Measurements from ENCODE around the gene MT1B.
"Not testable (repeated sequence)": the region's sequence is repeated elsewhere in the genome, so short reads cannot be mapped to it uniquely, and the experiment has no call there.

Gene MT1B

DNA sequence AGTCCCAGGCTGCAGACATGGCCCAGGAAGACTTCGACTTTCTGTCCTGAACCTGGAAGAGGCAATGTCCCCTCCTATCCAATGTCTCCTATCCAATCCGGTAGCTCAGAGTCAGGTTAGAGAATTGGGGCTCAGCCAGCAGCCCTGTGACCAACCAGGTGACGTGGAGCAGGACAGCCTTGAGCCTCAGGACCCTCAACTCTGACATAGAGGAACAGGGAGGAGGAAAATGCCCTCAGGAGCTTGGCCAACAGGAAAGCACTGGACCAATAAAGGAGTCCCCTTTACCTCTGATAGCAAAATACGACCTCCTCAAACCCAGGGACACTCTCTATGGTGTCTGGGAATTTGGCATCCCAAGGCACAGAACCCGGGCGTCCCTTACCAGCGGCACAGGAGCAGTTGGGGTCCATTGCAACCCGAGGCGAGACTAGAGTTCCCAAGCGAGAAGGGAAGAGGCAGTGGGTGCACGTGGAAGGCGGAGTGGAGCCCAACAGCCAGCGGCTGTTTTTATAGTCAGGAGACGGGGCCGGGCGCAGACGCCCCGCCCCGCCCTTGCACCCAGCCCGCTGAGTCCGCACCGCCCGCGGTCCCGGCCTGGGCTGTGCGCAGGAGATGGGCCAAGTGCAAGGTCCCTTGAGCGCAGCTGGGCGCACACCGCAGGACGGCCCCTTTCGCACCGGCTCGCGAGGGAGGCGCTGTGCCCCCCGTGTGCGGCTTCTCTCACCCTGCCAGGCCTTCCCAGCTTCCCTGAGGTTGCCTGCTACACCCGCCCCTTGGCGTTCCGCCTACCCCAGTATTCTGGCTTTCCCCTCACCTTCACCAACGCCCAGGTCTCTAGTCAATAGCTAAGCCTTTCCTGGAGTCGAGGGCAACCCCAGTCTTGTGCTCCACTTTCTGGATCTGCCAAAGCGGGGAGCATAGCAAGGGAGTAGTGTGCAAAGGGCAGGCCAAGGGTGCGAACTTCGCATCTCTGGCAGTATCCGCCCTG is 16.2 kb downstream of the MT1B start, which contains the start of gene MT1G:
MT1G (minus strand) TSS at position 485 of the 991 bp plus-strand sequence; CDS start at position 413, 72 bp downstream.
- peak; percentile 44 to 53 for DNase-seq (ENCODE audit: low read depth in 2 of 2)

DNA sequence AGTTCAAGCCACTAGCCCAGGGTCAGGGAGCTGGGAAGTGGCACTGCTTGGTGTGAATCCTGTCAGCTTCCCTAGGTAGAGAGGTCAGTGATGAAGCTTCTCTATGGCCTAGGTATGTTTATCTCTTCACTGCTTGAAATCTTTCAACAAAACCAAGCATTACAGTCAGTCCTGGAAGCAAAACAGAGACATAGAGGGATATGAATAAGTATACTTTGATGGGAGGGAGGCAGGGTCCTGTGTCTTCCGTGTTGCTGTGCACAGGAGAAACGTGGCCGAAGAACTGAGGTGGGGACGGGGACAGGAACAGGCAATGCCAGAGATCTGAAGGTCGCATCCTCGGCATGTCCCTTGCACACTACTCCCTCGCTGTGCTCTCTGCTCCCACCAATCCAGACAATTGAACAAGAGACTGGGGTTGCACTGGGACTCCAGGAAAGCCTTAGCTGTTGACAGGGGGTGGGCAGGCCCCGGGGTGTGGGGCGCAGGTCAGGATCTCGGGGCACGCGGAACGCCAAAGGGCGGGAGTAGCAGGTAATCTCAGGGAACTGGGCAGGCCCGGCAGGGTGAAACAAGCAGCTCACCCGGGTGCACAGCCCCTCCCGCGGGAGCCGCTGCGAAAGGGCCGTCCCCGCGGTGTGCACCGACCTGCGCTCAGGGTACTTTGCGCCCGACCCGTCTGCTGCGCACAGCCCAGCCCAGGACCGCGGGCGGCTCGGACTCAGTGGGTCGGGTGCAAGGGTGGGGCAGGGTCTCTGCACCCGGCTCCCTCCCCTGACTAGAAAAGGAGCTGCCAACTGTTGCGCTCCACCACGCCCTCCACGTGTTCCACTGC is 17.5 kb downstream of the MT1B start, which contains the start of gene MT1H:
MT1H (plus strand) TSS at position 810 of the 835 bp plus-strand sequence. CDS start 71 bp downstream, outside the sequence.
- peak in 1 of 2 donors; percentile 30 for DNase-seq (ENCODE audit: low read depth in 2 of 2)

DNA sequence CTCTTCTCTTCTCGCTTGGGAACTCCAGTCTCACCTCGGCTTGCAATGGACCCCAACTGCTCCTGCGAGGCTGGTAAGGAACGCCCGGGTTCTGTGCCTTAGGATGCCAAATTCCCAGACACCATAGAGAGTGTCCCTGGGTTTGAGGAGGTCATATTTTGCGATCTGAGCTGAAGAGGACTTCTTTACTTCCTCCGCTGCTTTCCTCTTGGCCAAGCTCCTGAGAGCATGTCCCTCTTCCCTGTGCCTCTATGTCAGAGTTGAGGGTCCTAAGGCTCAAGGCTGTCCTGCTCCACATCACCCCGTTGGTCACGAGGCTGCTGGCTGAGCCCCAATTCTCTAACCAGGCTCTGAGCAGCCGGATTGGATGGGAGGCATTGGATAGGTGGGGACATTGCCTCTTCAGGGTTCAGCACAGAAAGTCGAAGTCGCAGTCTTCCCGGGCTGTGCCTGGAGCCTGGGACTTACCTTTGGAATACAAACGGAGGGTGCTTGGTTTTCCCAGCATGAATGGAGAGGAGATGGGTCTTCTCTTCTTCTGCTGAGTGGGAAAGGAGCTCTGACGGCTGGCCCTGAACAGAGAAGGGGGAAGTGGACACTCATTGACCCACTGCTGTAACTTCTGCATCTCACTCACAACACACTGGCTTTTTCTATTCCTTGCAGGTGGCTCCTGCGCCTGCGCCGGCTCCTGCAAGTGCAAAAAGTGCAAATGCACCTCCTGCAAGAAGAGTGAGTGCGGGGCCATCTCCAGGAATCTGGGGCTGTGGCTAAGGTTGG is 18.3 kb downstream of the MT1B start:
- no peak for DNase-seq (ENCODE audit: low read depth in 2 of 2)

DNA sequence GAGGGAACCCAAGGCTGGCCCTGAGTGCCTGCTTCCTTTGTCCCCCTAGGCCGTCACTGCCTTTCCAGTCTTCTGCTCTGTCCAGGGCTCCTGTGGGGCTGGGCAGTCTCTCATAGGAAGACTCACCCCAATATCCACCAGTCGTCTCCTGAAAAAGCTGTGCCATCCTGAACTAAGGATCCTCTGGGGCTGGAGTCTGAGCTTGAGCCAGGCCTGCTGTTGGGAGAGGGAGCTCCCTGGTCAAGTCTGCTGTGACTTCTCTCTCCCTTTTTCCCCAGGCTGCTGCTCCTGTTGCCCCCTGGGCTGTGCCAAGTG is 18.9 kb downstream of the MT1B start:
- DNase-seq (ENCODE audit: low read depth in 2 of 2), result no peak

DNA sequence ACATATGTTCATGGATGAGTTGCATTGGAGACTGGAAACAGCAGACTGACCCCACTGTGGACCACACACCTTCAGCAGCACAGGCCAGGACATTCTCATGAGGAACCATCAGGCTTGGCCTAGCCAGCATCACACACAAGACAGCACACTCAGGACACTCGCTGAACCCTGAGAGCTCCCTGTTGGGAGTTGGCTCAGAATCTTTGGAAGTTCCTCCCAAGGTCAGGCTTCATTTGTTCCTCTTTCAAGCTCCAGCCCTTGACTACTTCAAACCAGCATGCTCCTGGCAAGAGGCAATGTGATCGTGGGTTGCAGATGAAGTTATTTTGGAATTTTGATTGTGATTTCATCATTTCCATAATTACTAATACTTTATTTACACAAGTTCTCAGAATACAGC is 20.0 kb downstream of the MT1B start:
- not testable (repeated sequence) for DNase-seq (ENCODE audit: low read depth in 2 of 2)

DNA sequence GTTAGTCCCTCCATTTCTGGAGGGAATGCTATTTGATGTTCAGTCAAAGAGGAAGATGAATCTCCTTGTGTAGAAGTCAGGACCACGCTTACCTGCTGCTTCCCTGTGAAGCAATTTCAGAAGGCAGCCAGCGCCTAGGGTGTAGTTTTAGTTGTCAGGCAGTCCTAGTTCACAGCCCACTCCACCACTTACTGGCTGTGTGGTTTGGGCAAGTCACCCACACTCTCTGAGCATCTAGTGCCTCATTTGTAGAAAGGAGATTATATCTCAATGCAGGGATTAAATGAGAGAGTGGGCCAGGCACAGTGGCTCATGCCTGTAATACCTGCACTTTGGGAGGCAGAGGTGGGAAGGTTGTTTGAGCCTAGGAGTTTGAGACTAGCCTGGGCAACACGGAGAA is 20.5 kb downstream of the MT1B start:
- DNase-seq (ENCODE audit: low read depth in 2 of 2), result not testable (repeated sequence)

DNA sequence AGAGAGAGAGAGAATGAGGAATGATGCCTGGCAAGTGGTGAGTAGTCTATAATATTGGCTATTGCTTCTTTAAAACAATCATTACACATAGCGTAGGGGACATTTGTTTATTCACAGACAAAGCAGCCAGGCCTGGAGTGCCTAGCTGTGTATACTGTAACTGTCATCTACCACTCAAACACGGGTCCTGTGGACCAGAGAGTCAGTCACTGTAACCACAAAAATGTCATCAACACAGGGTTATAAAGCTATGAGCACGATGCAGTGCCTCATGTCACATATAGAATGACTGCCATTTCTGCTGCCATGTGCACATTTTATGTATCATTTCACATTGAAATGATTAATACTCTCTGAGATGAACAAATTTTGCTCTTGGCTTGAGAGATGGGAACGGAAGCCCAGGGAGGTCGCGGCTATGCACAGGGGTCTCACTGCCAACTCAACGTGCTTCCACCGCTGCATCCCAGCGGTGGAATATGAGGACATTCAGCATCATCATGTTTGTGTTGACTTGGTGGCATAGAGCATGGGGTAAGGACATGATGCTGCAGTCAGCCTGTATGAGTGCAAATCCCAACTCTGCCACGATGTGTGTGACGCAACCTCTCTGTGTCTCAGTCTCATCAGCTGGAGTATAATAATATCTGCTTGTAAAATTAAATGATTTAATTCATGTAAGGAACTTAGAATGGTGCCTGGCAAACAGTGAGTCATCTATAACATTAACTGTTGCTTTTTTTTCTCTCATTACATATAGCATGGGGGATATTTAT is 21.3 kb downstream of the MT1B start:
- no peak for DNase-seq (ENCODE audit: low read depth in 2 of 2)

DNA sequence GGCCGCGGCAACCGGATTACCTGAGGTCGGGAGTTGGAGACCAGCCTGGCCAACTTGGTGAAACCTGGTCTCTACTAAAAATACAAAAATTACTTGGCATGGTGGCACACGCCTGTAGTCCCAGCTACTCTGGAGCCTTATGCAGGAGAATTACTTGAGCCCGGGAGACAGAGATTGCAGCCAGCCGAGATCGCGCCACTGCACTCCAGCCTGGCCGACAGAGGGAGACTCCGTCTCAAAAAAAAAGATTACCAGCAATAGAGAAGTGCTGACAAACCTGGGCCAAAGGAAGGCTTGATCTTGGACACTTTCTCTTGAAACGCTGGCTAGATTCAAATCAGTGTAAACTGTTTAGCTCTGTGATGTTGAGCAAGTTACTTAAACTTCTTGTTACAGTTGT is 22.2 kb downstream of the MT1B start:
- no peak for DNase-seq (ENCODE audit: low read depth in 2 of 2)

DNA sequence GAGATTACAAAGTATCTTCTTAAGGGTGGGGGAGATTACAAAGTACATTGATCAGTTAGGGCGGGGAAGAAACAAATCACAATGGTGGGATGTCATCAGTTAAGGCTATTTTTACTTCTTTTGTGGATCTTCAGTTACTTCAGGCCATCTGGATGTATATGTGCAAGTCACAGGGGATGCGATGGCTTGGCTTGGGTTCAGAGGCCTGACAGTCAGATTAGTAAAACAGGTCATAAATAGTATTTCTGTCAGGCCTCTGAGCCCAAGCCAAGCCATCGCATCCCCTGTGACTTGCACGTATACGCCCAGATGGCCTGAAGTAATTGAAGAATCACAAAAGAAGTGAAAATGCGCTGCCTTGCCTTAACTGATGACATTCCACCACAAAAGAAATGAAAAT is 22.9 kb downstream of the MT1B start:
- not testable (repeated sequence) for DNase-seq (ENCODE audit: low read depth in 2 of 2)

DNA sequence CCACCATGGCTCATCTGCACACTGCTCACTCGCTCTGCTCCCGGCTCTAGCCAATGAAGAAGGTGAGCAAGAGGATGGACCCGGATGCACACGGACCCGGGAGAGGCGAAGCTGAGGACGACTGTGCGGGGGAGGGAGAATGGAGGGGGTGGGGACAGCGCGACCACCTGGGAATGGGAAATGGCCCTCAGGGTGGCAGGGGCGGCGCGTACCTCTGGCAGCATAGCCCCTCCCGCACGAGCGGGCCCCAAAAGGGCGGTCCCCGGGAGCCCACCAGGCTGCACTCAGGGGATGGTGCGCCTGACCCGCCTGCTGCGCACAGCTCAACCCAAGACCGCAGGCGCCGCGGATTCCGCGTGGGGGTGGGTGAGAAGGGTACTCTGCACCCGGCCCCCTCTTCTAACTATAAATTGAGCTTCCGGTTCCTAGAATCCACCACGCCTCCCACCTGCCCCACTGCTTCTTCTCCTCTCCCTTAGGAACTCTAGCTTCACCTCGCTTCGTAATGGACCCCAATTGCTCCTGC is 24.1 kb downstream of the MT1B start:
- DNase-seq (ENCODE audit: low read depth in 2 of 2), result peak; percentile 54 to 63

DNA sequence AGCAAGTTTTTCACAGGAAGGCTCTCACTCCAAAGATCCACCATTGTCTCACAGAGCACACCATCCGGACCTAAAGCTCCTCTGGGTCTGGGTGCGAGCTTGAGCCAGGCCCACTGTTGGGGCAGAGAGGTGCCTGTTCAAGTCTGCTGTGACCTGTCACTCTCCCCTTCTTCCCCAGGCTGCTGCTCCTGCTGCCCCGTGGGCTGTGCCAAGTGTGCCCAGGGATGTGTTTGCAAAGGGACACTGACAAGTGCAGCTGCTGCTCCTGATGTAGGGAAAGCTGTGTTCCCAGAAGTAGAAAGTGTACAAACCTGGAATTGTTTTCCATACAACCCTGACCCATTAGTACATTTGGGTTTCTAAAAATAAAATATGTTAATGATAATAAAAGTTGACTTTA is 25.8 kb downstream of the MT1B start:
- no peak for DNase-seq (ENCODE audit: low read depth in 2 of 2)

DNA sequence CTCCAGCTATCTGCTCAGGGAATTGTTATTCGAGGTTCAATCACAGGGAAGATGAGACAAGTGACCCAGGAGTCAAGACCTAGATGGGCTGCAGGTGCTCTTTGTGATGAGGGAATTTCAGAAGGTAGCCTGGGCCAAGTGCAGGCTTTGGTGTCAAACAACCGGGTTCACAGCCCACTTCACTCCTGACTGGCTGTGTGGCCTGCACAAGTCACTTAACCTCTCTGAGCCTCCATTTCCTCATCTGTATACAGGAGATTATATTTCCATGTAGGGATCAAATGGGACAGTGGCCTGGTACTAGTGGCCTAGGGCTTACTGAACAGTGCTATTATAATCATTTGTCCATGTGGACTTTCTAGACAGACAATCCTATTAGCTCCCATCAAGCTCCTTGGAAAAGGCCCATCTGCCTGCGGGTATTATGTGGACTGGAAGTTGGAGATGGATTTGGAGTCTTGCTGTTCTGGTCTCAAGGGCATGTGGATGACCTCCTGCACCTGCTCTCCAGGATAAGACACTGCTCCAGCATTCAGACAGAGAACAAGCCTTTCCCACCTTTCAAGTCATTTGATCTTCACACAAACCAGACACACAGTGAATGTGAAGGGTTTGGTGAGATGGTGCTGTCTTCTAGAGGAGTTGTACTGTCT is 27.5 kb downstream of the MT1B start:
- DNase-seq (ENCODE audit: low read depth in 2 of 2), result no peak

DNA sequence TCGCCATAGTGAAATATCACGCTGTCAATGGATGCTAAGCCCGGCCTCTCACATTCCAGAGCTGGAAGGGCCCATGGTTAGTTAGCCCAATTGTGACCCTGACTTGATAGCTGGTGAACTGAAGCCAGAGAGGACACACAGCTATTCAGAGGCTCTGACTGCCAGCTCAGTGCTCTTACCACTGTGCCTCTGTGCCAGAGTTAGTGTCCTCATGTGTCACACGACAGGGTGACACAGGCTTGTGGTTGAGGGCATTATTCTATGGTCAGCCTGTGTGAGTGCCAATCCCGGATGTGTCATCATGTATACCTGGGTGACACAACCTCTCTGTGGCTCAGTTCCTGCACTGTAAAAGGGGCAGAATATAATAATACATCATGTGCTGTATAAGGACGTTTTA is 28.1 kb downstream of the MT1B start:
- no peak for DNase-seq (ENCODE audit: low read depth in 2 of 2)

DNA sequence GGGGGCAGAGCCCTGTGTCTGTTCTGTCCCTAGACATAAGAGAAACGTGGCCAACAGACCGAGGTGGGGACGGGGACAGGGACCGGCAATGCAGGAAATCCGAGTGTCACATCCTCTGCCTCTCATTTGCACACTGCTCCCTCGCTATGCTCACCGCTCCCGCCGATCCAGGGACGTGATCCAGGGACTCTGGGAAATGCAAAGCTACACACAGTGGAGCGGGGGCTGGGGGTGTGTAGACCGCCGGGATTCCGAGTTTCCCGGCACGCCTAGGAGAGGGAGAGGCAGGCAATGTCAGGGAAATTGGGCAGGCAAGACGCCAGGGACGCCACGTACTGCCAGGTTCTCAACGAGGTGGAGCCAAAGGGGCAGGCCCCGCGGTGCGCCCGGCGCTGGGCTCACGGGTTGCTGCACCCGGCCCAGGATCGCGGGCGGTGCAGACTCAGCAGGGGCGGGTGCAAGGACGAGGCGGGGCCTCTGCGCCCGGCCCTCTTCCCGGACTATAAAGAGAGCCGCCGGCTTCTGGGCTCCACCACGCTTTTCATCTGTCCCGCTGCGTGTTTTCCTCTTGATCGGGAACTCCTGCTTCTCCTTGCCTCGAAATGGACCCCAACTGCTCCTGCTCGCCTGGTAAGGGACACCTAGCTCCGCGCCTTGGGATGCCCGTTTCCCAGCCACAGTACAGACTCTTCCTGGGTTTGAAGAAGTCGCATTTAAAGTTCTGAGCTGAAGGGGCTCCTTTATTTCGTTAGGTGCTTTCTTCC is 30.4 kb downstream of the MT1B start, which contains the start of gene MT1X:
MT1X (plus strand) TSS at position 532 of the 764 bp plus-strand sequence; CDS start at position 603, 71 bp downstream.
- DNase-seq (ENCODE audit: low read depth in 2 of 2), result peak; percentile 89

DNA sequence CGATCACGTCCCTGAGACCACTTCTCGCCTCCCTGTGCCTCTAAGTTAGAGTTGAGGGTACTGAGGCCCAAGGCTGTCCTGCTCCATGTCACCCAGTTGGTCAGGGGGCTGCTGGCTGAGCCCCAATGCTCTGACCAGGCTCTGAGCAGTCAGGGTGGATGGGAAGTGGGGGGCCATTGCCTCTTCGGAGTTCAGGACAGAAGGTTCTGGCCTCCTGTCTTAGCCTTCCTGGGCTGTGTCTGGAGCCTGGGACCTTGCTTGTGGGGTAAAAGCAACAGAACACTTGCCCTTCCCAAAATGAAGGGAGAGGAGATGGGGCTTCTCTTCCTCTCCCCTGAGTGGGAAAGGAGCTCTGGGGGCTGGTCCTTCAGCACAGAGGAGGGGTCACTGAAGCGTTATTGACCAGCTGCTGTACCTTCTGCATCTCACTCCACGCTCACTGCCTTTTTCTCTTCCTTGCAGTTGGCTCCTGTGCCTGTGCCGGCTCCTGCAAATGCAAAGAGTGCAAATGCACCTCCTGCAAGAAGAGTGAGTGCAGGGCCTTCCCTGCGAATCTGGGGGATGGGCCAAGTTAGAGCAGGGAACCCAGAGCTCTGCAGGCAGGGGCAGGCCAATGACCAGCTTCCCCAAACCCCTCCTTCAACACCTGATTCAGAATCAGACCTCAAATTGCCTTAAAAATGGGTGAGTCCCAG is 31.2 kb downstream of the MT1B start:
- no peak for DNase-seq (ENCODE audit: low read depth in 2 of 2)

DNA sequence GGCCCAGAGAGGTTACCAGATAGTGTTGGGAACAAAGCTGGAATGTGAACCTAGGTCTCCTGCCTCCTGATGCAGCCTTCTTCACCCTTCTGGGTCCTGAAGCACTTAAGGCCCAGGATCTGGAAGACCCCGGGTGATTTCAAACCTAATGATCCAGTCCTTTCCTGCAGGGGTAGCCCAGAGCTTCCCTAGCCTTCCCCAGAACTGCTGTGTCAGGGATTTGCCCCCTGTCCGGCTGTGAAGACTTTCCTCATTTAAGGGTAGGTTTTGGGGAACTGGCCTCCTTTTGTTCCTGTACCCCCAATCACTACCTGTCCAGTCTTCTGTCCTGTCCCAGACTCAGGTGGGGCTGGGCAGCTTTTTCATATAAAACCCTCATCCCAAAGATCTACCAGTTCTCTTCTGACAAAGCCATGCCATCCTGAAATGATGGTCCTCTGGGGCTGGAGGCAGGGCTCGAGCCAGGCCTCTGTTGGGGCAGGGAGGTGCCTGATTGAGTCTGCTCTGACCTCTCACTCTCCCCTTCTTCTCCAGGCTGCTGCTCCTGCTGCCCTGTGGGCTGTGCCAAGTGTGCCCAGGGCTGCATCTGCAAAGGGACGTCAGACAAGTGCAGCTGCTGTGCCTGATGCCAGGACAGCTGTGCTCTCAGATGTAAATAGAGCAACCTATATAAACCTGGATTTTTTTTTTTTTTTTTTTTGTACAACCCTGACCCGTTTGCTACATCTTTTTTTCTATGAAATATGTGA is 31.9 kb downstream of the MT1B start:
- DNase-seq (ENCODE audit: low read depth in 2 of 2), result no peak

DNA sequence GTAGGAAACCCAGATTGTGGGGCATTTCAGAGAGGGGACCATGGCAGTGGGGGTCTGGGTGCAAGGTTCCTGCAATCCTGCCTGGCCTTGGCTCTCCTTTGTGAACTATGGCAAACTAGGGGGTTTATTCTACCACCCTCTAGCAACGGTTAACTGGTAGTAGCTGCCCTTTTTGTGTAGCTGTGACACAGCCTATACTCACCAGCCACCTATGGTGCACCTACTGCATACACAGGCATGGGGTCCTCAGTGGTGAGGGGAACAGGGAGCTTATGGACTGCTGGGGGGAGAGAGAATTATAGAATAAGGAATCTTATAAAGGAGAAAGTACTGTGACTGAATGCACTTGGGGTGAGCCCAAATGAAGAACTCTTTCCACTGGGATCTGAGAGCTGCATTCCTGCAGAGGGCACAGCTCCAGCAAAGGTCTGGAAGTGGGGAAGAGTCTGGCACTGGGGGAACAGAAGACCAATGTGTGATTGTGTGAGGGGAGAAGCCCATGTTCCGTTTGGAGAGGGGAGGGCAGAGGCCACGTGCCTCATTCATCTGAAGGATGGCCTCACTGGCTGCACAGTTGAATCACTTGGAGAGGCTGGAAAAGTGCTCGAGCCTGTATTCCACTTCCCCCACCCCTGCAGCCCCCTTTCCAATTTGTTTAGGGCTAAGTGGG is 32.7 kb downstream of the MT1B start:
- no peak for DNase-seq (ENCODE audit: low read depth in 2 of 2)
